Prostate gland (tissue), 2 donors: ENCODE results near the gene ATL1. TPM values are rescaled to one million over a fixed set of nuclear protein-coding genes. Genes with fewer than 3 reads are reported as not detected.
"Not testable (repeated sequence)": the region's sequence is repeated elsewhere in the genome, so short reads cannot be mapped to it uniquely, and the experiment has no call there.

Source experiments
- DNase-seq: peaks from one replicate; pipeline ENCODE4 v3.0.0-alpha.2; 2019; ENCODE audit warnings: low spot score
- H3K27ac ChIP-seq, 2 donors: fragments of 200-600 bp; sonication (generic); 2 replicates each; pipeline ENCODE4 v1.5.1; 2017 to 2019
- H3K27me3 ChIP-seq: fragments of 200-600 bp; sonication (generic); replicated peaks from 2 replicates; pipeline ENCODE4 v1.5.1; 2019; ENCODE audit not compliant: insufficient read depth
- H3K36me3 ChIP-seq, 2 donors: fragments of 200-600 bp; sonication (generic); 1 replicate in 1 of 2; 2 replicates in 1 of 2; pipeline versions ENCODE4 v1.5.1 to v1.8.1; 2017 to 2019
- H3K4me1 ChIP-seq: fragments of 200-600 bp; sonication (generic); replicated peaks from 2 replicates; pipeline ENCODE4 v1.5.1; 2019
- H3K4me3 ChIP-seq, 2 donors: fragments of 200-600 bp; sonication (generic); 2 replicates each; pipeline ENCODE4 v1.5.1; 2017 to 2019
- H3K9me3 ChIP-seq: fragments of 200-600 bp; sonication (generic); 2 replicates; pipeline ENCODE4 v1.5.1; 2017
- POLR2A ChIP-seq: fragments of 450-650 bp; IDR thresholded peaks from one replicate; pipeline ENCODE4 v1.6.1; 2016; ENCODE audit warnings: antibody characterized with exemption, mild to moderate bottlenecking
- POLR2AphosphoS5 ChIP-seq: sonication (generic); formaldehyde crosslinking; IDR thresholded peaks from one replicate; pipeline ENCODE4 v1.6.1; 2017; ENCODE audit warnings: antibody characterized with exemption
- WGBS: methylation state at CpG from one replicate; pipeline ENCODE4 v1.1.5; 2018; 5-methylcytosine and 5-hydroxymethylcytosine counted together
- intact Hi-C: fragments of 100-400 bp; cut with DNase I; formaldehyde crosslinking; loops from one replicate; pipeline ENCODE4 v1.14.2; 2022
- total RNA-seq, 2 donors: library from RNA; depleted of rRNA; stranded (reverse); fragments of >200 nt; gene quantifications; one replicate each; pipeline ENCODE4 v1.1.0, GENCODE V29; 2016
- TF ChIP-seq, protein P1 (sequence below), 4 experiments: fragments of 200-600 bp in 2 of 4; fragments of 450-650 bp in 2 of 4; sonication (generic) in 2 of 4; IDR thresholded peaks; 1 replicate in 3 of 4; 2 replicates in 1 of 4; pipeline ENCODE4 v1.5.1; 2016 to 2019; ENCODE audit warnings: antibody characterized with exemption in 4 of 4, mild to moderate bottlenecking in 2 of 4, moderate library complexity in 2 of 4

ATL1 gene
- total RNA-seq, 2 donors from 2014 or later, result 5.3 to 26.5 TPM

DNA sequence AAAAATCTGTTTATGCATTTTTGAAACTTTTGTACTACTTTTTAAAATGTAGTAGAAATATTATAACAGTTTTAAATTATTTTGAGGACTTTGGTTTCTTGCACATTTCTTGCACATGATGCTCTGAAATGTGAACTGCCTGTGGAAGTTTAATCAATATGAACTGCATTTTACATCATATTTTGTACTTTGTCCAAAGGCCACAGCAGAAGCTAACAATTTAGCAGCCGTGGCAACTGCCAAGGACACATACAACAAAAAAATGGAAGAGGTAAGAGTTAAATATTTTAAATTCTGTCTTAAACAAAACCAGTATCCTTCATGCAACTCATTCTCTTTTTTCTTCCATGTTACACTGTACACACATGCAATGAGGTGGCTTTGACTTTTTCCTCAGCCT lies 63.0 kb downstream of the ATL1 start:
- H3K36me3 ChIP-seq, result no peaks in the 10 kb centered on the region
- H3K9me3 ChIP-seq, result no peaks in the 10 kb centered on the region
- no peaks in the 10 kb centered on the region for H3K4me1 ChIP-seq
- no peaks in the 10 kb centered on the region for H3K27me3 ChIP-seq
- H3K27ac ChIP-seq, result no peak overlapping the region
- WGBS, result 83% methylated on average over 1 of the region's 1 CpG
- no peak overlapping the region for H3K4me3 ChIP-seq
- DNase-seq, result no peak
- no peak for TF ChIP-seq POLR2AphosphoS5
- TF ChIP-seq, protein P1, sequence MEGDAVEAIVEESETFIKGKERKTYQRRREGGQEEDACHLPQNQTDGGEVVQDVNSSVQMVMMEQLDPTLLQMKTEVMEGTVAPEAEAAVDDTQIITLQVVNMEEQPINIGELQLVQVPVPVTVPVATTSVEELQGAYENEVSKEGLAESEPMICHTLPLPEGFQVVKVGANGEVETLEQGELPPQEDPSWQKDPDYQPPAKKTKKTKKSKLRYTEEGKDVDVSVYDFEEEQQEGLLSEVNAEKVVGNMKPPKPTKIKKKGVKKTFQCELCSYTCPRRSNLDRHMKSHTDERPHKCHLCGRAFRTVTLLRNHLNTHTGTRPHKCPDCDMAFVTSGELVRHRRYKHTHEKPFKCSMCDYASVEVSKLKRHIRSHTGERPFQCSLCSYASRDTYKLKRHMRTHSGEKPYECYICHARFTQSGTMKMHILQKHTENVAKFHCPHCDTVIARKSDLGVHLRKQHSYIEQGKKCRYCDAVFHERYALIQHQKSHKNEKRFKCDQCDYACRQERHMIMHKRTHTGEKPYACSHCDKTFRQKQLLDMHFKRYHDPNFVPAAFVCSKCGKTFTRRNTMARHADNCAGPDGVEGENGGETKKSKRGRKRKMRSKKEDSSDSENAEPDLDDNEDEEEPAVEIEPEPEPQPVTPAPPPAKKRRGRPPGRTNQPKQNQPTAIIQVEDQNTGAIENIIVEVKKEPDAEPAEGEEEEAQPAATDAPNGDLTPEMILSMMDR (IDR thresholded peaks at IDR 0.05), result no peak
- no peak for TF ChIP-seq POLR2A
- intact Hi-C loops, result no loop called here

DNA sequence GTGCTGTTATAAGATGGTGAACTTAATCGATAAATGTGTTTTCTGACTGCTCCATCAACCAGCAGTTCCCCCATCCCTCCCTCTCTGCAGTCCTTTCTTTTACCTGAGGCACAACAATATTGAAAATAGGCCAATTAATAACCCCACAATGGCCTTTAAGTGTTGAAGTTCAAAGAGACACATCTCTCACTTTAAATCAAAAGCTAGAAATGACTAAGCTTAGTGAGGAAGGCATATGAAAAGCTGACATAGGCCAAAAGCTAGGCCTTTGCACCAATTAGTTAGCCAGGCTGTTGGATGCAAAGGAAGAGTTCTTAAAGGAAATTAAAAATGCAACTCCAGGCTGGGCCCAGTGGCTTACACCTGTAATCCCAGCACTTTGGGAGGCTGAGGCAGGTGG lies 64.5 kb downstream of the ATL1 start:
- intact Hi-C loops, result no loop called here
- WGBS, result 97% methylated on average over 1 of the region's 1 CpG
- Histone ChIP-seq H3K4me1 (no peaks in the 10 kb centered on the region), H3K27me3 (no peaks in the 10 kb centered on the region), H3K4me3 (no peak overlapping the region), H3K9me3 (no peaks in the 10 kb centered on the region), H3K36me3 (no peaks in the 10 kb centered on the region), H3K27ac (no peak overlapping the region)
- no peak for TF ChIP-seq POLR2A
- no peak for TF ChIP-seq POLR2AphosphoS5
- TF ChIP-seq, protein P1 (IDR thresholded peaks at IDR 0.05), result no peak
- no peak for DNase-seq

DNA sequence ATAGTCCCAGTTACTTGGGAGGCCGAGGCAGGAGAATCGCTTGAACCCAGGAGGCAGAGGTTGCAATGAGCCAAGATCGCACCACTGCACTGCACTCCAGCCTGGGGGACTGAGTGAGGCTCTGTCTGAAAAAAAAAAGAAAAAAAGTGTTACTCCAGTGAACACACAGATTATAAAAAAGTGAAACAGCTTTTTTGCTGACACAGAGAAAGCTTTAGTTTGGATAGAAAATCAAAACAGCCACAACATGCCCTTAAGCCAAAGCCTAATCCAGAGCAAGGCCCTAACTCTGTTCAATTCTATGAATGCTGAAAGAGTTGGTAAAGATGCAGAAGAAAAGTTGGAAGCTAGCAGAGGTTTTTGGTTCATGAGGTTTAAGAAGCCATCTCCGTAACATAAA lies 65.0 kb downstream of the ATL1 start:
- H3K27me3 ChIP-seq, DNase-seq, H3K36me3 ChIP-seq, H3K4me3 ChIP-seq, H3K27ac ChIP-seq, H3K9me3 ChIP-seq, intact Hi-C loops, H3K4me1 ChIP-seq: not testable (repeated sequence)
- WGBS, result 92% methylated on average over 4 of the region's 4 CpGs

DNA sequence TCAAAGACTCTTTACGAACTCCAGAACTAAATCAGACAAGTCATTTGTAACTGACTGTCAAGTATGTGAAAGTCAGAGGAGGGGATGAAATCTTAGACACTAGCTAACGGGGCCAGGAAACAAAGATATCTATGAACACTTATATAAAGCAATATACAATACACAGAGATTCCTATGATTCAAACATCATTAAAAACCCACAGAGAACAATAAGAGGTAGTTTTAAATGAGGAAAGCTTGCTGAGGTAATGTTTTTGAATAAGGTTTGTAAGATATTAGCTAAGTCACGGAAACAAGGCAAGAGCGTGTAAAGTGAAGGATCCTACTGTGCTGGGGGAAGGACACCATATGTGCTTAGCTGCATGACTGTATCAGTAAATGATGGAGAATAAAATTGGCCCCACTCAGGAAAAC lies 71.5 kb downstream of the ATL1 start:
- 88% methylated on average over 4 of the region's 4 CpGs for WGBS
- intact Hi-C loops, result no loop called here
- no peak for DNase-seq
- Histone ChIP-seq H3K27ac (no peak overlapping the region), H3K27me3 (no peaks in the 10 kb centered on the region), H3K4me3 (no peak overlapping the region), H3K36me3 (no peaks in the 10 kb centered on the region), H3K9me3 (no peaks in the 10 kb centered on the region), H3K4me1 (no peaks in the 10 kb centered on the region)
- TF ChIP-seq, protein P1 (IDR thresholded peaks at IDR 0.05), result no peak
- no peak for TF ChIP-seq POLR2AphosphoS5
- no peak for TF ChIP-seq POLR2A

DNA sequence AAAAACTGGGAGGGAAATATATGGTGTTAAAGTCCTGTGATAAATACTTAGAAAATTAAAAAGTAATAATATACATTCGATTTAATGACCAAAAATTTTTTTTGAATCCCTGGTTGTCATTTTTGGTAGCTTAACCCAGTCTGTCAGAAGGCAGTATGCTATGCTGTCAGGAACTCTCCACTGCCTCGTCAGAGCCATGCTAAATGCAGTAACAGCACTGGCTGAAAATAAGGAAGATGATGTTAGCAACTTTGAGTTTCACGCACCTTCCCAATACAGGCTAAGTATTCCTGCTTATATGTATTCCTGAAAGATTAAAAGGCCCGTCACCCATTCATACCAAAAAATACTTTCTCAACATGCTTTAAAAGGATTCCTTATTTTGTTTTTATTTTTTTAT lies 74.0 kb downstream of the ATL1 start:
- intact Hi-C loops, result no loop called here
- no peaks in the 10 kb centered on the region for H3K4me1 ChIP-seq

More for the DNA sequence above, 74.0 kb downstream of the ATL1 start:
- Histone ChIP-seq H3K27ac (no peak overlapping the region), H3K36me3 (no peaks in the 10 kb centered on the region), H3K27me3 (no peaks in the 10 kb centered on the region), H3K9me3 (no peaks in the 10 kb centered on the region), H3K4me3 (no peak overlapping the region)
- 91% methylated on average over 4 of the region's 4 CpGs for WGBS
- TF ChIP-seq, protein P1 (IDR thresholded peaks at IDR 0.05), result no peak
- TF ChIP-seq POLR2AphosphoS5 (no peak), POLR2A (no peak)
- DNase-seq, result no peak
